ENCODE data around the gene PALM3. TPM values are rescaled to one million over a fixed set of nuclear protein-coding genes. Genes with fewer than 3 reads are reported as not detected.

The PALM3 gene
- total RNA-seq, 2 donors from 2014 or later: not detected

GRCh38 chr19:14006766-14007562, 54.9 kb downstream of the PALM3 start:
- H3K4me3 ChIP-seq: peak overlapping the region; percentile 93
- H3K9me3 ChIP-seq: no peaks in the 10 kb centered on the region
- no peak for DNase-seq (ENCODE audit: low spot score)
- H3K27ac ChIP-seq: peak overlapping the region; percentile 92 to 99
- peaks cover 20 to 35% of the 10 kb centered on the region in 2 donors for H3K4me1 ChIP-seq (ENCODE audit: control insufficient read depth in 1 of 2, low read depth in 2 of 2)
- no peak for TF ChIP-seq CTCF (IDR thresholded peaks at IDR 0.05)
- no peaks in the 10 kb centered on the region for H3K36me3 ChIP-seq
- peak; percentile 30 for ATAC-seq (ENCODE audit: insufficient number of reproducible peaks, low FRiP score, low read depth)
- H3K27me3 ChIP-seq (replicated peaks; ENCODE audit: insufficient read depth): no peaks in the 10 kb centered on the region

GRCh38 chr19:14006085-14006765, 55.7 kb downstream of the PALM3 start, which contains the start of gene RFX1:
Gene RFX1, minus strand, starts transcription at chr19:14006320. Its CDS starts 12,477 bp downstream, at chr19:13993843.
- Histone ChIP-seq H3K4me1 (ENCODE audit: control insufficient read depth in 1 of 2, low read depth in 2 of 2) (peaks cover 20 to 35% of the 10 kb centered on the region in 2 donors), H3K4me3 (peak within 1 kb of the TSS; percentile 93), H3K27me3 (replicated peaks; ENCODE audit: insufficient read depth) (no peaks in the 10 kb centered on the region), H3K9me3 (no peaks in the 10 kb centered on the region), H3K36me3 (no peaks in the 10 kb centered on the region), H3K27ac (peak within 1 kb of the TSS; percentile 99)
- DNase-seq (ENCODE audit: low spot score) (peak; percentile 99), ATAC-seq (ENCODE audit: insufficient number of reproducible peaks, low FRiP score, low read depth) (peak; percentile 93)
- TF ChIP-seq CTCF (IDR thresholded peaks at IDR 0.05): no peak

GRCh38 chr19:14005349-14006084, 56.4 kb downstream of the PALM3 start:
- H3K4me1 ChIP-seq (ENCODE audit: control insufficient read depth in 1 of 2, low read depth in 2 of 2): peaks cover 20 to 35% of the 10 kb centered on the region in 2 donors
- H3K9me3 ChIP-seq: no peaks in the 10 kb centered on the region
- peak overlapping the region; percentile 93 for H3K4me3 ChIP-seq
- no peak for TF ChIP-seq CTCF (IDR thresholded peaks at IDR 0.05)
- peak; percentile 54 for ATAC-seq (ENCODE audit: insufficient number of reproducible peaks, low FRiP score, low read depth)
- DNase-seq (ENCODE audit: low spot score): peak; percentile 72
- peak overlapping the region; percentile 99 for H3K27ac ChIP-seq
- no peaks in the 10 kb centered on the region for H3K36me3 ChIP-seq
- no peaks in the 10 kb centered on the region for H3K27me3 ChIP-seq (replicated peaks; ENCODE audit: insufficient read depth)

GRCh38 chr19:14004619-14005348, 57.1 kb downstream of the PALM3 start:
- DNase-seq (ENCODE audit: low spot score) (no peak), ATAC-seq (ENCODE audit: insufficient number of reproducible peaks, low FRiP score, low read depth) (no peak)
- peak overlapping the region; percentile 99 for H3K27ac ChIP-seq
- H3K9me3 ChIP-seq: no peaks in the 10 kb centered on the region
- H3K4me1 ChIP-seq (ENCODE audit: control insufficient read depth in 1 of 2, low read depth in 2 of 2): peaks cover 20 to 35% of the 10 kb centered on the region in 2 donors
- no peaks in the 10 kb centered on the region for H3K27me3 ChIP-seq (replicated peaks; ENCODE audit: insufficient read depth)
- H3K36me3 ChIP-seq: no peaks in the 10 kb centered on the region
- no peak for TF ChIP-seq CTCF (IDR thresholded peaks at IDR 0.05)
- peak overlapping the region; percentile 93 for H3K4me3 ChIP-seq

Other genes with a start within 250 kb of the PALM3 start
- gene NANOS3, start 184.9 kb downstream of the PALM3 start, total RNA-seq: not detected
- gene BRME1, start 156.0 kb downstream of the PALM3 start, total RNA-seq: 1 to 10 TPM in 1 of 2 donors, not detected in 1; 3.7 TPM
- 10 to 100 TPM; 29.5 to 38.7 TPM for gene CC2D1A, start 155.9 kb downstream of the PALM3 start, total RNA-seq
- gene PODNL1, start 123.7 kb downstream of the PALM3 start, total RNA-seq: 1 to 10 TPM; 3.5 to 9.9 TPM
- 10 to 100 TPM; 12.6 to 31.4 TPM for gene DCAF15, start 109.6 kb downstream of the PALM3 start, total RNA-seq
- 1 to 10 TPM; 3.0 to 5.7 TPM for gene RFX1, start 55.8 kb downstream of the PALM3 start, total RNA-seq
- gene RLN3, start 33.9 kb downstream of the PALM3 start, total RNA-seq: not detected
- 1 to 10 TPM; 1.1 to 5.3 TPM for gene IL27RA, start 30.3 kb downstream of the PALM3 start, total RNA-seq
- 1 to 10 TPM; 1.7 to 2.7 TPM for gene MISP3, start 10.7 kb upstream of the PALM3 start, total RNA-seq
- not detected for gene C19orf67, start 23.7 kb upstream of the PALM3 start, total RNA-seq
- 10 to 100 TPM in 1 of 2 donors, 1 to 10 TPM in 1; 8.9 to 27.5 TPM for gene SAMD1, start 28.7 kb upstream of the PALM3 start, total RNA-seq
- gene PRKACA, start 55.7 kb upstream of the PALM3 start, total RNA-seq: 100 to 1,000 TPM in 1 of 2 donors, 10 to 100 TPM in 1; 93.2 to 107 TPM
- 1 to 10 TPM in 1 of 2 donors, under 1 TPM in 1; 0.14 to 1.1 TPM for gene ASF1B, start 74.5 kb upstream of the PALM3 start, total RNA-seq
- 10 to 100 TPM; 15.4 to 15.7 TPM for gene ADGRL1, start 144.1 kb upstream of the PALM3 start, total RNA-seq

Measured in thoracic aorta (tissue), 2 donors.